Activated CD8-positive, alpha-beta T cell treated with anti-CD3 and anti-CD28 coated beads for 36 hours (primary cell): ENCODE measurements around the gene OPCML. TPM values are rescaled to one million over a fixed set of nuclear protein-coding genes. Genes with fewer than 3 reads are reported as not detected.

Experiments used
- ATAC-seq: fragments of 200-7000 bp; cut with Tn5 transposase; one replicate; pipeline ENCODE4 v1.10.0; 2021; ENCODE audit warnings: mild to moderate bottlenecking, moderate library complexity
- CTCF ChIA-PET: fragments of 350-600 bp; sonication (Branson Sonifier 250); formaldehyde crosslinking; loops from one replicate; lab custom pipeline; 2021; ENCODE audit warnings: antibody characterized with exemption; lab: Charles Lee
- POLR2A ChIA-PET: fragments of 350-600 bp; sonication (Branson Sonifier 250); formaldehyde crosslinking; loops from one replicate; lab custom pipeline; 2021; ENCODE audit warnings: antibody characterized with exemption; lab: Charles Lee
- DNase-seq: peaks from one replicate; pipeline ENCODE4 v3.0.0-alpha.2; 2020
- H3K27ac Mint-ChIP-seq: one replicate; pipeline ENCODE4 v1.8.0; 2021; ENCODE audit warnings: mild to moderate bottlenecking, mixed read lengths
- H3K27me3 Mint-ChIP-seq: one replicate; pipeline ENCODE4 v1.8.0; 2021; ENCODE audit warnings: mixed read lengths
- H3K36me3 Mint-ChIP-seq: one replicate; pipeline ENCODE4 v1.8.0; 2021; ENCODE audit warnings: low read depth, mixed read lengths
- H3K4me1 Mint-ChIP-seq: one replicate; pipeline ENCODE4 v1.8.0; 2021; ENCODE audit warnings: low read depth, mixed read lengths
- H3K4me3 Mint-ChIP-seq: one replicate; pipeline ENCODE4 v1.8.0; 2021; ENCODE audit warnings: mild to moderate bottlenecking, moderate library complexity, mixed read lengths
- H3K9me3 Mint-ChIP-seq: one replicate; pipeline ENCODE4 v1.8.0; 2021; ENCODE audit warnings: mixed read lengths
- CTCF ChIP-seq: fragments of 200-600 bp; IDR thresholded peaks from one replicate; pipeline ENCODE4 v1.8.0; 2022; ENCODE audit warnings: antibody characterized with exemption, mild to moderate bottlenecking
- intact Hi-C: fragments of 100-400 bp; cut with micrococcal nuclease; formaldehyde crosslinking; loops from one replicate; pipeline ENCODE4 v1.10.0; 2022
- total RNA-seq, 2 experiments: library from RNA; stranded (reverse); gene quantifications; one replicate each; pipeline ENCODE4 v1.2.3, GENCODE V29; 2021

Gene OPCML
- total RNA-seq, 2 experiments from 2014 or later: not detected

- no peaks in the 10 kb centered on the region for H3K36me3 Mint-ChIP-seq
- no peak for TF ChIP-seq CTCF
- H3K4me3 Mint-ChIP-seq: no peak overlapping the region
- peaks cover 2% of the 10 kb centered on the region for H3K4me1 Mint-ChIP-seq
- H3K27me3 Mint-ChIP-seq: peaks cover 36% of the 10 kb centered on the region
- POLR2A ChIA-PET: no interaction called here
- peak; percentile 41 for DNase-seq
- H3K9me3 Mint-ChIP-seq: no peaks in the 10 kb centered on the region
- no peak overlapping the region for H3K27ac Mint-ChIP-seq
- intact Hi-C loops: no loop called here
- CTCF ChIA-PET: interaction anchor here (1.3 to 1.5 kb wide), 2 partner anchors 50 to 739 kb away, joined by 3 read pairs; no protein-coding TSS in a partner anchor
- ATAC-seq: no peak
Observed at GRCh38 chr11:133082453-133082781, 449.9 kb downstream of the OPCML start.

GRCh38 chr11:133081730-133082452 lies 450.4 kb downstream of the OPCML start:
- intact Hi-C loops: no loop called here
- Mint-ChIP-seq H3K9me3 (no peaks in the 10 kb centered on the region), H3K27ac (no peak overlapping the region), H3K36me3 (no peaks in the 10 kb centered on the region), H3K4me3 (no peak overlapping the region), H3K27me3 (peaks cover 34% of the 10 kb centered on the region), H3K4me1 (peaks cover 2% of the 10 kb centered on the region)
- ChIA-PET CTCF (interaction anchor here (1.3 to 1.5 kb wide), 2 partner anchors 50 to 739 kb away, joined by 3 read pairs; no protein-coding TSS in a partner anchor), POLR2A (no interaction called here)
- TF ChIP-seq CTCF: no peak
- ATAC-seq (no peak), DNase-seq (no peak)

- H3K27me3 Mint-ChIP-seq: peaks cover 27% of the 10 kb centered on the region
- H3K27ac Mint-ChIP-seq: no peak overlapping the region
- H3K4me1 Mint-ChIP-seq: peaks cover 2% of the 10 kb centered on the region
- ATAC-seq (no peak), DNase-seq (no peak)
- TF ChIP-seq CTCF: no peak
- H3K36me3 Mint-ChIP-seq: no peaks in the 10 kb centered on the region
- no peaks in the 10 kb centered on the region for H3K9me3 Mint-ChIP-seq
- ChIA-PET CTCF (interaction anchor here (1.3 kb wide), 1 partner anchor 51 kb away, joined by 3 read pairs; no protein-coding TSS in a partner anchor), POLR2A (no interaction called here)
- no peak overlapping the region for H3K4me3 Mint-ChIP-seq
- intact Hi-C loops: no loop called here
Observed at GRCh38 chr11:133081020-133081419, 451.3 kb downstream of the OPCML start.

- no peak for ATAC-seq
- Mint-ChIP-seq H3K4me3 (no peak overlapping the region), H3K27ac (no peak overlapping the region), H3K4me1 (peaks cover under 1% of the 10 kb centered on the region), H3K36me3 (no peaks in the 10 kb centered on the region), H3K9me3 (no peaks in the 10 kb centered on the region), H3K27me3 (peaks cover 11% of the 10 kb centered on the region)
- CTCF ChIA-PET: interaction anchor here (1.0 to 2.3 kb wide), 7 partner anchors 9 to 757 kb away, joined by 3 to 21 read pairs (median 3); no protein-coding TSS in a partner anchor
- POLR2A ChIA-PET: no interaction called here
- peak; percentile 55 for DNase-seq
- intact Hi-C loops: no loop called here
- TF ChIP-seq CTCF: peak; percentile 77
Observed at GRCh38 chr11:133078591-133079404, 453.5 kb downstream of the OPCML start.
